GM23248 (cell line): ENCODE measurements around the gene P2RX7.

ENCODE experiments used
- EZH2 ChIP-seq: fragments of 200-600 bp; sonication (generic); IDR thresholded peaks from 2 replicates; pipeline ENCODE4 v1.6.1; 2018; ENCODE audit warnings: antibody characterized with exemption, mild to moderate bottlenecking; ENCODE audit not compliant: insufficient read depth, poor library complexity, severe bottlenecking
- EZH2phosphoT487 ChIP-seq: fragments of 200-600 bp; sonication (generic); IDR thresholded peaks from 2 replicates; pipeline ENCODE4 v1.6.1; 2018; ENCODE audit warnings: antibody characterized with exemption, moderate library complexity, mild to moderate bottlenecking, low read depth; ENCODE audit not compliant: insufficient read depth

GRCh38 chr12:121170611-121171260 lies 38.1 kb downstream of the P2RX7 start:
- TF ChIP-seq EZH2 (no peak), EZH2phosphoT487 (no peak)
